Lower leg skin (tissue), 3 donors: ENCODE measurements around the gene PHLPP1.

Experiments used
- POLR2A ChIP-seq, 2 donors: fragments of 450-650 bp; IDR thresholded peaks; one replicate each; pipeline ENCODE4 v1.6.1; 2016 to 2017; ENCODE audit warnings: antibody characterized with exemption in 2 of 2, mild to moderate bottlenecking in 1 of 2, moderate library complexity in 1 of 2
- TF ChIP-seq, protein P1 (sequence below), 3 donors: fragments of 450-650 bp; IDR thresholded peaks; one replicate each; pipeline ENCODE4 v1.5.1; 2016; ENCODE audit warnings: antibody characterized with exemption in 3 of 3, mild to moderate bottlenecking in 3 of 3, moderate library complexity in 2 of 3

- TF ChIP-seq, protein P1, sequence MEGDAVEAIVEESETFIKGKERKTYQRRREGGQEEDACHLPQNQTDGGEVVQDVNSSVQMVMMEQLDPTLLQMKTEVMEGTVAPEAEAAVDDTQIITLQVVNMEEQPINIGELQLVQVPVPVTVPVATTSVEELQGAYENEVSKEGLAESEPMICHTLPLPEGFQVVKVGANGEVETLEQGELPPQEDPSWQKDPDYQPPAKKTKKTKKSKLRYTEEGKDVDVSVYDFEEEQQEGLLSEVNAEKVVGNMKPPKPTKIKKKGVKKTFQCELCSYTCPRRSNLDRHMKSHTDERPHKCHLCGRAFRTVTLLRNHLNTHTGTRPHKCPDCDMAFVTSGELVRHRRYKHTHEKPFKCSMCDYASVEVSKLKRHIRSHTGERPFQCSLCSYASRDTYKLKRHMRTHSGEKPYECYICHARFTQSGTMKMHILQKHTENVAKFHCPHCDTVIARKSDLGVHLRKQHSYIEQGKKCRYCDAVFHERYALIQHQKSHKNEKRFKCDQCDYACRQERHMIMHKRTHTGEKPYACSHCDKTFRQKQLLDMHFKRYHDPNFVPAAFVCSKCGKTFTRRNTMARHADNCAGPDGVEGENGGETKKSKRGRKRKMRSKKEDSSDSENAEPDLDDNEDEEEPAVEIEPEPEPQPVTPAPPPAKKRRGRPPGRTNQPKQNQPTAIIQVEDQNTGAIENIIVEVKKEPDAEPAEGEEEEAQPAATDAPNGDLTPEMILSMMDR (IDR thresholded peaks at IDR 0.05): no peak
- no peak for TF ChIP-seq POLR2A (IDR thresholded peaks at IDR 0.05)
Observed at GRCh38 chr18:62829936-62830335, 114.6 kb downstream of the PHLPP1 start.
